GM12878 (cell line): ENCODE measurements around the gene HMCN2.

Experiments used
- JUND ChIP-seq: IDR thresholded peaks from 2 replicates; pipeline ENCODE4 v1.6.1; 2012; ENCODE audit warnings: low read depth, mild to moderate bottlenecking, low read length, improper control_type of control experiment, moderate library complexity
- MYC ChIP-seq: IDR thresholded peaks from 2 replicates; pipeline ENCODE4 v1.6.1; 2011; ENCODE audit warnings: mild to moderate bottlenecking, low read length, moderate library complexity, inconsistent platforms; ENCODE audit not compliant: insufficient read depth, insufficient replicate concordance, insufficient read length, severe bottlenecking
- NFYB ChIP-seq: IDR thresholded peaks from 2 replicates; pipeline ENCODE4 v1.6.1; 2011; ENCODE audit warnings: low read depth, mild to moderate bottlenecking, low read length, improper control_type of control experiment, moderate library complexity; ENCODE audit not compliant: insufficient read depth
- POLR2AphosphoS5 ChIP-seq: IDR thresholded peaks from 2 replicates; pipeline ENCODE4 v1.6.1; 2011; ENCODE audit warnings: mild to moderate bottlenecking, low read length, inconsistent platforms
- RUNX3 ChIP-seq: IDR thresholded peaks from 2 replicates; pipeline ENCODE4 v1.6.1; 2012; ENCODE audit warnings: low read length, inconsistent platforms
- SP1 ChIP-seq: IDR thresholded peaks from one replicate; pipeline ENCODE4 v1.6.1; 2011; ENCODE audit warnings: low read depth, low read length
- TAF1 ChIP-seq: IDR thresholded peaks from 2 replicates; pipeline ENCODE4 v1.6.1; 2011; ENCODE audit warnings: mild to moderate bottlenecking, low read depth, low read length, borderline replicate concordance
- ZSCAN29 ChIP-seq: fragments of 450-650 bp; IDR thresholded peaks from 2 replicates; pipeline ENCODE4 v1.6.1; 2017; ENCODE audit warnings: mild to moderate bottlenecking, moderate library complexity
- TF ChIP-seq, protein P1 (sequence below): IDR thresholded peaks from 2 replicates; pipeline ENCODE4 v1.6.1; 2012; ENCODE audit warnings: low read depth, low read length, improper control_type of control experiment
- TF ChIP-seq, protein P2 (sequence below), 3 experiments: IDR thresholded peaks in 2 of 3; conservative IDR thresholded peaks in 1 of 3; 2 replicates each; pipeline ENCODE4 v1.5.1; 2011; ENCODE audit warnings: low read depth in 3 of 3, low read length in 3 of 3, mild to moderate bottlenecking in 3 of 3, control low read depth in 2 of 3, moderate library complexity in 2 of 3, inconsistent platforms in 1 of 3, mixed read lengths in 1 of 3; ENCODE audit not compliant: control insufficient read depth in 2 of 3, insufficient read depth in 1 of 3; ENCODE audit errors: extremely low read depth in 1 of 3
- TF ChIP-seq, protein P3 (sequence below): IDR thresholded peaks from 2 replicates; pipeline ENCODE4 v1.6.1; 2012; ENCODE audit warnings: mild to moderate bottlenecking, low read depth, low read length
- TF ChIP-seq, protein P4 (sequence below): IDR thresholded peaks from 2 replicates; pipeline ENCODE4 v1.6.1; 2011; ENCODE audit warnings: low read depth, low read length, improper control_type of control experiment, borderline replicate concordance

DNA sequence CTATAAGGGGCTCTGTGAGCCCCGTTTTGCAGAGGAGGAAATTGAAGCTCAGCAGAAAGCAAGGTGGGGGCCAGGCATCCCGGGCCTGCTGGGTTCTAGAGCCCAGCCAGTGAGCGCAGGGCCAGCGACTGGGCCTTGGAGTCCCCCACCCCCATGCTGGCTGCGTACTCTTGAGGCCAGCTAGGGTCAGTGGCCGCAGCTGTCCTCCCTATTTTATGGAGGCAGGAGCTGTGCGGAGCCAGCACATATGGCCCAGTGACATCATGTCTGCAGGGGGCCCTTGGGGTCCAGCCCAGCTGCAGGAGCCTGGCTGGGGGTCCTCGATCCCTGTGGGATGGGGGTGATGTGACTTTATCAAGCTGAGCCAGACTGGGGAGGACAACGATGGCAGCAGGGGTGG is 71.3 kb downstream of the HMCN2 start:
- TF ChIP-seq, protein P1, sequence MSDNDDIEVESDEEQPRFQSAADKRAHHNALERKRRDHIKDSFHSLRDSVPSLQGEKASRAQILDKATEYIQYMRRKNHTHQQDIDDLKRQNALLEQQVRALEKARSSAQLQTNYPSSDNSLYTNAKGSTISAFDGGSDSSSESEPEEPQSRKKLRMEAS, result no peak
- TF ChIP-seq, protein P2, sequence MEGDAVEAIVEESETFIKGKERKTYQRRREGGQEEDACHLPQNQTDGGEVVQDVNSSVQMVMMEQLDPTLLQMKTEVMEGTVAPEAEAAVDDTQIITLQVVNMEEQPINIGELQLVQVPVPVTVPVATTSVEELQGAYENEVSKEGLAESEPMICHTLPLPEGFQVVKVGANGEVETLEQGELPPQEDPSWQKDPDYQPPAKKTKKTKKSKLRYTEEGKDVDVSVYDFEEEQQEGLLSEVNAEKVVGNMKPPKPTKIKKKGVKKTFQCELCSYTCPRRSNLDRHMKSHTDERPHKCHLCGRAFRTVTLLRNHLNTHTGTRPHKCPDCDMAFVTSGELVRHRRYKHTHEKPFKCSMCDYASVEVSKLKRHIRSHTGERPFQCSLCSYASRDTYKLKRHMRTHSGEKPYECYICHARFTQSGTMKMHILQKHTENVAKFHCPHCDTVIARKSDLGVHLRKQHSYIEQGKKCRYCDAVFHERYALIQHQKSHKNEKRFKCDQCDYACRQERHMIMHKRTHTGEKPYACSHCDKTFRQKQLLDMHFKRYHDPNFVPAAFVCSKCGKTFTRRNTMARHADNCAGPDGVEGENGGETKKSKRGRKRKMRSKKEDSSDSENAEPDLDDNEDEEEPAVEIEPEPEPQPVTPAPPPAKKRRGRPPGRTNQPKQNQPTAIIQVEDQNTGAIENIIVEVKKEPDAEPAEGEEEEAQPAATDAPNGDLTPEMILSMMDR (IDR thresholded peaks at IDR 0.05 in 2 of 3, conservative IDR thresholded peaks at IDR 0.05 in 1 of 3; ENCODE audit: control insufficient read depth in 2 of 3, extremely low read depth in 1 of 3, insufficient read depth in 1 of 3, low read depth in 3 of 3, low read length in 3 of 3), result no peak
- no peak for TF ChIP-seq ZSCAN29
- no peak for TF ChIP-seq TAF1
- TF ChIP-seq MYC, result no peak
- no peak for TF ChIP-seq NFYB
- no peak for TF ChIP-seq POLR2AphosphoS5
- TF ChIP-seq SP1, result no peak
- TF ChIP-seq, protein P3, sequence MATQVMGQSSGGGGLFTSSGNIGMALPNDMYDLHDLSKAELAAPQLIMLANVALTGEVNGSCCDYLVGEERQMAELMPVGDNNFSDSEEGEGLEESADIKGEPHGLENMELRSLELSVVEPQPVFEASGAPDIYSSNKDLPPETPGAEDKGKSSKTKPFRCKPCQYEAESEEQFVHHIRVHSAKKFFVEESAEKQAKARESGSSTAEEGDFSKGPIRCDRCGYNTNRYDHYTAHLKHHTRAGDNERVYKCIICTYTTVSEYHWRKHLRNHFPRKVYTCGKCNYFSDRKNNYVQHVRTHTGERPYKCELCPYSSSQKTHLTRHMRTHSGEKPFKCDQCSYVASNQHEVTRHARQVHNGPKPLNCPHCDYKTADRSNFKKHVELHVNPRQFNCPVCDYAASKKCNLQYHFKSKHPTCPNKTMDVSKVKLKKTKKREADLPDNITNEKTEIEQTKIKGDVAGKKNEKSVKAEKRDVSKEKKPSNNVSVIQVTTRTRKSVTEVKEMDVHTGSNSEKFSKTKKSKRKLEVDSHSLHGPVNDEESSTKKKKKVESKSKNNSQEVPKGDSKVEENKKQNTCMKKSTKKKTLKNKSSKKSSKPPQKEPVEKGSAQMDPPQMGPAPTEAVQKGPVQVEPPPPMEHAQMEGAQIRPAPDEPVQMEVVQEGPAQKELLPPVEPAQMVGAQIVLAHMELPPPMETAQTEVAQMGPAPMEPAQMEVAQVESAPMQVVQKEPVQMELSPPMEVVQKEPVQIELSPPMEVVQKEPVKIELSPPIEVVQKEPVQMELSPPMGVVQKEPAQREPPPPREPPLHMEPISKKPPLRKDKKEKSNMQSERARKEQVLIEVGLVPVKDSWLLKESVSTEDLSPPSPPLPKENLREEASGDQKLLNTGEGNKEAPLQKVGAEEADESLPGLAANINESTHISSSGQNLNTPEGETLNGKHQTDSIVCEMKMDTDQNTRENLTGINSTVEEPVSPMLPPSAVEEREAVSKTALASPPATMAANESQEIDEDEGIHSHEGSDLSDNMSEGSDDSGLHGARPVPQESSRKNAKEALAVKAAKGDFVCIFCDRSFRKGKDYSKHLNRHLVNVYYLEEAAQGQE, result no peak
- no peak for TF ChIP-seq JUND
- TF ChIP-seq RUNX3, result no peak
- TF ChIP-seq, protein P4, sequence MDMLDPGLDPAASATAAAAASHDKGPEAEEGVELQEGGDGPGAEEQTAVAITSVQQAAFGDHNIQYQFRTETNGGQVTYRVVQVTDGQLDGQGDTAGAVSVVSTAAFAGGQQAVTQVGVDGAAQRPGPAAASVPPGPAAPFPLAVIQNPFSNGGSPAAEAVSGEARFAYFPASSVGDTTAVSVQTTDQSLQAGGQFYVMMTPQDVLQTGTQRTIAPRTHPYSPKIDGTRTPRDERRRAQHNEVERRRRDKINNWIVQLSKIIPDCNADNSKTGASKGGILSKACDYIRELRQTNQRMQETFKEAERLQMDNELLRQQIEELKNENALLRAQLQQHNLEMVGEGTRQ, result no peak
